Measurements from ENCODE around the gene ACE.

GRCh38 chr17:63444457-63444856, 32.4 kb upstream of the ACE start:
- no peak for TF ChIP-seq TAF1 (IDR thresholded peaks at IDR 0.05; ENCODE audit: borderline replicate concordance, low read depth, low read length)
- TF ChIP-seq POLR2A (IDR thresholded peaks at IDR 0.05; ENCODE audit: low read depth, low read length), result no peak
- TF ChIP-seq POLR2AphosphoS5 (IDR thresholded peaks at IDR 0.05; ENCODE audit: low read depth, low read length), result no peak
